K562 (cell line): ENCODE measurements around the gene CORO6. TPM values are rescaled to one million over a fixed set of nuclear protein-coding genes. Genes with fewer than 3 reads are reported as not detected.

Experiments used
- AFF4 ChIP-seq: sonication (generic); formaldehyde crosslinking; IDR thresholded peaks from 2 replicates; pipeline ENCODE4 v1.8.0; 2023; ENCODE audit warnings: mild to moderate bottlenecking, missing genetic modification reagents
- CBX8 ChIP-seq: fragments of 200-600 bp; sonication (generic); IDR thresholded peaks from 2 replicates; pipeline ENCODE4 v1.6.1; 2012; ENCODE audit warnings: borderline replicate concordance, mixed run types, low read depth, mild to moderate bottlenecking, moderate library complexity, mixed read lengths, low read length, control low read depth, inconsistent platforms; ENCODE audit not compliant: poor library complexity, severe bottlenecking; ENCODE audit errors: extremely low read depth
- EHMT2 ChIP-seq: fragments of 450-650 bp; IDR thresholded peaks from 2 replicates; pipeline ENCODE4 v1.6.1; 2018; ENCODE audit warnings: antibody characterized with exemption
- HSF4 ChIP-seq: fragments of 250-450 bp; sonication (Bioruptor Pico); IDR thresholded peaks from 2 replicates; pipeline ENCODE4 v2.1.2; 2022; ENCODE audit warnings: mild to moderate bottlenecking, moderate library complexity, borderline replicate concordance
- PHF21A ChIP-seq: fragments of 450-650 bp; IDR thresholded peaks from 2 replicates; pipeline ENCODE4 v1.6.1; 2017; ENCODE audit warnings: low read depth, borderline replicate concordance
- PKNOX1 ChIP-seq: fragments of 450-650 bp; IDR thresholded peaks from 2 replicates; pipeline ENCODE4 v1.6.1; 2016
- POLR2AphosphoS5 ChIP-seq: IDR thresholded peaks from 2 replicates; pipeline ENCODE4 v1.6.1; 2011; ENCODE audit warnings: mild to moderate bottlenecking, low read depth, low read length, moderate library complexity; ENCODE audit not compliant: control insufficient read depth, insufficient read depth
- PYGO2 ChIP-seq: fragments of 450-650 bp; IDR thresholded peaks from 2 replicates; pipeline ENCODE4 v1.6.1; 2016; ENCODE audit warnings: mild to moderate bottlenecking, missing genetic modification characterization, moderate library complexity, missing compliant biosample characterization
- RBBP5 ChIP-seq: fragments of 200-600 bp; sonication (generic); IDR thresholded peaks from 2 replicates; pipeline ENCODE4 v1.6.1; 2012; ENCODE audit warnings: borderline replicate concordance, mild to moderate bottlenecking, low read length, control low read depth, inconsistent platforms; ENCODE audit not compliant: insufficient read depth, poor library complexity, severe bottlenecking
- RERE ChIP-seq: sonication (generic); formaldehyde crosslinking; IDR thresholded peaks from 2 replicates; pipeline ENCODE4 v1.8.0; 2023; ENCODE audit warnings: missing genetic modification reagents, mild to moderate bottlenecking, borderline replicate concordance
- SMARCA5 ChIP-seq: fragments of 450-650 bp; IDR thresholded peaks from 2 replicates; pipeline ENCODE4 v1.6.1; 2016
- SNRNP70 ChIP-seq: fragments of 200-400 bp; formaldehyde crosslinking; optimal IDR thresholded peaks from 2 replicates; pipeline ENCODE3; 2017; ENCODE audit warnings: low read depth, low read length
- ZBED1 ChIP-seq: IDR thresholded peaks from 2 replicates; pipeline ENCODE4 v1.6.1; 2014
- ZNF197 ChIP-seq: fragments of 200-800 bp; sonication (Bioruptor generic); IDR thresholded peaks from 2 replicates; pipeline ENCODE4 v1.6.1; 2016; ENCODE audit warnings: low read depth, missing genetic modification characterization, missing compliant biosample characterization
- ZNF57 ChIP-seq: fragments of 450-650 bp; formaldehyde crosslinking; IDR thresholded peaks from 2 replicates; pipeline ENCODE4 v1.4.0; 2020; ENCODE audit warnings: mild to moderate bottlenecking, moderate library complexity
- polyA plus RNA-seq, 8 experiments: library from polyadenylated mRNA; depleted of rRNA in 4 of 8; stranded (reverse) in 5 of 8; unstranded in 3 of 8; fragments of >200 nt; fragmentation: Nextera tagmentation in 2 of 8; fragmentation: Illumina TruSeq in 1 of 8; extraction: Ambion mirVana in 2 of 8; extraction: Trizol in 1 of 8; gene quantifications; 2 replicates each; pipeline versions ENCODE4 v1.2.1 to v1.2.3, GENCODE V29; 2011 to 2014; ENCODE audit warnings: inconsistent platforms in 1 of 8, missing spikeins in 1 of 8
- total RNA-seq, 7 experiments: library from RNA; depleted of rRNA in 6 of 7; stranded (reverse); fragments of >200 nt in 6 of 7; fragmentation: Illumina TruSeq in 2 of 7; extraction: Trizol in 2 of 7; gene quantifications; 2 replicates each; pipeline versions ENCODE4 v1.2.1 to v1.2.3, GENCODE V29; 2011 to 2021; ENCODE audit warnings: low replicate concordance in 1 of 7

The CORO6 gene
- total and polyA plus RNA-seq, 9 of the 15 experiments (the other 6 are each of a cell fraction or from before 2014, with no cell fraction given): 0.04 to 11.9 (median 2.4) TPM

GRCh38 chr17:29617481-29618271 lies 5.0 kb downstream of the CORO6 start (continued):
- TF ChIP-seq PKNOX1 (no peak; the same call in 1 of the 2 replicates), ZNF57 (CRISPR knock-in tag) (no peak), AFF4 (no peak), HSF4 (CRISPR knock-in tag) (no peak), SNRNP70 (no peak), EHMT2 (no peak), ZBED1 (no peak), SMARCA5 (no peak), PHF21A (0 out of 2 replicates have a peak, but pooled peaks have one; percentile 9), RERE (CRISPR knock-in tag) (no peak), RBBP5 (no peak), CBX8 (no peak), POLR2AphosphoS5 (no peak), PYGO2 (tag) (no peak), ZNF197 (CRISPR knock-in tag) (no peak)
